Epithelial cell of proximal tubule (primary cell): ENCODE measurements around the gene RARB. TPM values are rescaled to one million over a fixed set of nuclear protein-coding genes. Genes with fewer than 3 reads are reported as not detected.

Source experiments
- DNase-seq: peaks from one replicate; pipeline ENCODE4 v3.0.0-alpha.2; 2011; ENCODE audit warnings: low read depth
- H3K4me3 ChIP-seq: 2 replicates; pipeline ENCODE4 v1.5.1; 2011; ENCODE audit warnings: low read depth, mild to moderate bottlenecking, low read length
- CTCF ChIP-seq: conservative IDR thresholded peaks from 2 replicates; pipeline ENCODE4 v1.5.1; 2012; ENCODE audit warnings: low read depth, mild to moderate bottlenecking, low read length
- total RNA-seq: library from RNA; depleted of rRNA; stranded (reverse); fragments of >200 nt; gene quantifications from 2 replicates; pipeline ENCODE4 v1.2.3, GENCODE V29; 2015

The RARB gene
- total RNA-seq: 2.0 and 4.6 TPM in 2 replicates

GRCh38 chr3:25427942-25428788 is at the start of gene RARB:
TSS of gene RARB (plus strand) at chr3:25428263. CDS start at chr3:25428732, 469 bp downstream.
- peak within 1 kb of the TSS; percentile 64 for H3K4me3 ChIP-seq
- peak; percentile 60 for DNase-seq
- no peak for TF ChIP-seq CTCF

GRCh38 chr3:25378786-25379311 is 49.2 kb upstream of the RARB start:
- no peak overlapping the region for H3K4me3 ChIP-seq
- TF ChIP-seq CTCF: no peak
- DNase-seq: no peak

GRCh38 chr3:25380222-25380739 is 47.8 kb upstream of the RARB start:
- no peak for DNase-seq
- no peak overlapping the region for H3K4me3 ChIP-seq
- TF ChIP-seq CTCF: no peak

GRCh38 chr3:25381083-25381482 is 47.0 kb upstream of the RARB start:
- no peak for TF ChIP-seq CTCF
- no peak for DNase-seq
- no peak overlapping the region for H3K4me3 ChIP-seq

GRCh38 chr3:25384471-25384870 is 43.6 kb upstream of the RARB start:
- no peak for DNase-seq
- TF ChIP-seq CTCF: no peak
- H3K4me3 ChIP-seq: no peak overlapping the region

- TF ChIP-seq CTCF: no peak
- DNase-seq: no peak
- H3K4me3 ChIP-seq: no peak overlapping the region
Measured at GRCh38 chr3:25385807-25386460, 42.1 kb upstream of the RARB start.
